ENCODE data around the gene CHMP1A.
"Not testable (repeated sequence)": the region's sequence is repeated elsewhere in the genome, so short reads cannot be mapped to it uniquely, and the experiment has no call there.

Gene CHMP1A

GRCh38 chr16:89661215-89661614, 3.7 kb upstream of the CHMP1A start:
- DNase-seq (ENCODE audit: insufficient read length, low spot score) = no peak
- FAIRE-seq = no peak

GRCh38 chr16:89660146-89660545, 2.6 kb upstream of the CHMP1A start:
- DNase-seq (ENCODE audit: insufficient read length, low spot score) (no peak), FAIRE-seq (no peak)

GRCh38 chr16:89658221-89658879, 842 bp upstream of the CHMP1A start:
- FAIRE-seq (no peak), DNase-seq (ENCODE audit: insufficient read length, low spot score) (no peak)

- DNase-seq (ENCODE audit: insufficient read length, low spot score) (no peak), FAIRE-seq (no peak)
These were observed 930 bp downstream of the CHMP1A start for GRCh38 chr16:89656435-89657121.

GRCh38 chr16:89655062-89655643, 2.4 kb downstream of the CHMP1A start:
- DNase-seq (ENCODE audit: insufficient read length, low spot score) (no peak), FAIRE-seq (no peak)

- FAIRE-seq (no peak), DNase-seq (ENCODE audit: insufficient read length, low spot score) (no peak)
These were observed 3.7 kb downstream of the CHMP1A start for GRCh38 chr16:89653656-89654295.

- DNase-seq (ENCODE audit: insufficient read length, low spot score) (no peak), FAIRE-seq (no peak)
These were observed 5.9 kb downstream of the CHMP1A start for GRCh38 chr16:89651584-89651983.

- DNase-seq (ENCODE audit: insufficient read length, low spot score) = no peak
- FAIRE-seq = no peak
These were observed 10.6 kb downstream of the CHMP1A start for GRCh38 chr16:89646906-89647305.

- DNase-seq (ENCODE audit: insufficient read length, low spot score) (no peak), FAIRE-seq (no peak)
These were observed 11.2 kb downstream of the CHMP1A start for GRCh38 chr16:89646270-89646669.

- DNase-seq (ENCODE audit: insufficient read length, low spot score) (no peak), FAIRE-seq (no peak)
These were observed 12.4 kb downstream of the CHMP1A start for GRCh38 chr16:89645122-89645521.

GRCh38 chr16:89643769-89644300, 13.7 kb downstream of the CHMP1A start:
- no peak for FAIRE-seq
- no peak for DNase-seq (ENCODE audit: insufficient read length, low spot score)

- FAIRE-seq = no peak
These were observed 14.9 kb downstream of the CHMP1A start for GRCh38 chr16:89642574-89642973.

GRCh38 chr16:89641458-89642119, 15.9 kb downstream of the CHMP1A start:
- DNase-seq (ENCODE audit: insufficient read length, low spot score) = no peak
- FAIRE-seq = no peak

More at GRCh38 chr16:89642574-89642973, 14.9 kb downstream of the CHMP1A start:
- no peak for DNase-seq (ENCODE audit: insufficient read length, low spot score)

- DNase-seq (ENCODE audit: insufficient read length, low spot score) (no peak), FAIRE-seq (no peak)
These were observed 18.1 kb downstream of the CHMP1A start for GRCh38 chr16:89639385-89639784.

- FAIRE-seq = no peak
These were observed 19.1 kb downstream of the CHMP1A start for GRCh38 chr16:89638455-89638854.

GRCh38 chr16:89637379-89637778, 20.1 kb downstream of the CHMP1A start:
- FAIRE-seq = no peak
- no peak for DNase-seq (ENCODE audit: insufficient read length, low spot score)

More at GRCh38 chr16:89638455-89638854, 19.1 kb downstream of the CHMP1A start:
- DNase-seq (ENCODE audit: insufficient read length, low spot score) = no peak

- no peak for FAIRE-seq
- no peak for DNase-seq (ENCODE audit: insufficient read length, low spot score)
These were observed 20.8 kb downstream of the CHMP1A start for GRCh38 chr16:89636663-89637062.

GRCh38 chr16:89634463-89635385, 22.8 kb downstream of the CHMP1A start:
- not testable (repeated sequence) for DNase-seq (ENCODE audit: insufficient read length, low spot score); FAIRE-seq

GRCh38 chr16:89633064-89633631, 24.4 kb downstream of the CHMP1A start:
- FAIRE-seq (no peak), DNase-seq (ENCODE audit: insufficient read length, low spot score) (no peak)

All from GM19239 (cell line).